AG09309 (cell line): Measurements from ENCODE around the gene ARHGEF6.

ENCODE experiments used
- DNase-seq: peaks from one replicate; pipeline ENCODE4 v3.0.0-alpha.2; 2010; ENCODE audit warnings: low read depth
- H3K4me3 ChIP-seq: 2 replicates; pipeline ENCODE4 v1.5.1; 2011; ENCODE audit warnings: mild to moderate bottlenecking, low read depth, low read length, moderate library complexity; ENCODE audit not compliant: control insufficient read depth
- CTCF ChIP-seq: IDR thresholded peaks from 2 replicates; pipeline ENCODE4 v1.5.1; 2011; ENCODE audit warnings: mild to moderate bottlenecking, low read depth, low read length, inconsistent platforms; ENCODE audit not compliant: insufficient read depth, control insufficient read depth; ENCODE audit errors: missing control alignments

ARHGEF6 gene

GRCh38 chrX:136626237-136626636 lies 154.5 kb downstream of the ARHGEF6 start:
- H3K4me3 ChIP-seq, result no peak overlapping the region
- DNase-seq, result no peak
- TF ChIP-seq CTCF, result no peak

- H3K4me3 ChIP-seq, result no peak overlapping the region
- TF ChIP-seq CTCF, result no peak
- no peak for DNase-seq
Measured at GRCh38 chrX:136625246-136625645, 155.5 kb downstream of the ARHGEF6 start.

GRCh38 chrX:136623396-136623795 lies 157.3 kb downstream of the ARHGEF6 start:
- no peak for DNase-seq
- H3K4me3 ChIP-seq, result no peak overlapping the region
- TF ChIP-seq CTCF, result no peak

GRCh38 chrX:136622568-136622967 lies 158.2 kb downstream of the ARHGEF6 start:
- TF ChIP-seq CTCF, result no peak
- H3K4me3 ChIP-seq, result no peak overlapping the region
- DNase-seq, result no peak

- DNase-seq, result no peak
- H3K4me3 ChIP-seq, result no peak overlapping the region
- no peak for TF ChIP-seq CTCF
Measured at GRCh38 chrX:136620780-136621179, 160.0 kb downstream of the ARHGEF6 start.

- no peak for DNase-seq
- TF ChIP-seq CTCF, result no peak
- H3K4me3 ChIP-seq, result no peak overlapping the region
Measured at GRCh38 chrX:136619899-136620505, 160.7 kb downstream of the ARHGEF6 start.
